SK-N-MC (cell line): ENCODE measurements around the gene CYTH3.
"Not testable (repeated sequence)": the region's sequence is repeated elsewhere in the genome, so short reads cannot be mapped to it uniquely, and the experiment has no call there.

Experiments
- DNase-seq: peaks from one replicate; pipeline ENCODE4 v3.0.0-alpha.2; 2011; ENCODE audit warnings: low read depth, low spot score
- H3K27ac ChIP-seq: fragments of 200-600 bp; sonication (generic); 2 replicates; pipeline ENCODE4 v1.5.1; 2016; ENCODE audit warnings: mixed run types
- H3K36me3 ChIP-seq: fragments of 200-600 bp; sonication (generic); 2 replicates; pipeline ENCODE4 v1.6.1; 2017; ENCODE audit warnings: antibody characterized with exemption, low read length, mixed read lengths; ENCODE audit not compliant: insufficient read depth
- H3K4me3 ChIP-seq: fragments of 200-600 bp; sonication (generic); 2 replicates; pipeline ENCODE4 v1.5.1; 2016
- H3K9ac ChIP-seq: fragments of 200-600 bp; sonication (generic); 2 replicates; pipeline ENCODE4 v1.8.0; 2017; ENCODE audit warnings: mixed run types, mixed read lengths; ENCODE audit not compliant: insufficient read length
- H3K9me3 ChIP-seq: fragments of 200-600 bp; sonication (generic); 2 replicates; pipeline ENCODE4 v1.6.1; 2017; ENCODE audit warnings: low read depth, mild to moderate bottlenecking, antibody characterized with exemption, low read length, moderate library complexity, mixed read lengths
- EZH2 ChIP-seq: fragments of 200-600 bp; sonication (generic); IDR thresholded peaks from one replicate; pipeline ENCODE4 v1.6.1; 2017; ENCODE audit warnings: antibody characterized with exemption
- FOXP2 ChIP-seq: optimal IDR thresholded peaks from 2 replicates; pipeline ENCODE3; 2011; ENCODE audit warnings: mild to moderate bottlenecking, moderate library complexity; ENCODE audit not compliant: insufficient read depth; ENCODE audit errors: extremely low read length, control extremely low read depth
- POLR2AphosphoS5 ChIP-seq: IDR thresholded peaks from 2 replicates; pipeline ENCODE4 v1.6.1; 2012; ENCODE audit warnings: mild to moderate bottlenecking, low read depth, low read length, borderline replicate concordance

The CYTH3 gene

DNA sequence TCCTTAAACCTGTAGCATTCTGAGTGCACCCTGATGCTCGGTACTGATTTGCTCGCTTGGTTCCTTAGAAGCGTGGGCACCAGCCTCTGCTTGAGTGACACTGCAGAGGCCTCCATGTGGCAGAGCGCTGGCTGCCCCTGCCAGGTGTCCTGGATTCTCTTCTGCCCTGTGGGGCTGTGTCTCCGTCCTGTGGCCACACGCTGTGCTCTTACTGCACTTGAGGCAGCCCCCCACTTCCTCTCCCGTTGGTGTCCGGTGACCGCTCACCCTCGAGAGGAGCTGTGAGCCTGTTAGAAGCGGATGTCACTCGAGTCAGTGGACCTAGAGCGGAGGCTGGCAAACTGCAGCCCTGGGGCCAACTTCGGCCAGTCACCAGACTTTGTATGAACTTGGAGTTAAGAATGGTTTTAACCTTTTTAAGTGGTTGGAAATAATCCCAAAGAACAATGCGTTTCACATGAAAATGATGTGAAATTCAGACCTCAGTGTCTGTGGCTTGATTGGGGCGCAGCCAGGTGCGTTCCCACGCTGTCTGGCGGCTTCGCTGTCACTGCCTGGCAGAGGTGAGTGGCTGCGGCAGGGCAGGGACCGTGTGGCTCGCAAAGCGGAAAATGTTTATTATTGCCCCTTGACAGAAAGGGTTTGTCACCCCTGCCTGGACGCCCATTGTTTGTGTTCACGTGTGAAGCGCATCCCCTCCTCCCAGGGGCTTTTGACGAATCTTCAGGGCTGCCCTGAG, 114.6 kb downstream of the CYTH3 start:
- Histone ChIP-seq H3K27ac (no peak overlapping the region), H3K36me3 (peaks cover 47% of the 10 kb centered on the region), H3K4me3 (no peak overlapping the region), H3K9me3 (no peaks in the 10 kb centered on the region), H3K9ac (no peak overlapping the region)
- TF ChIP-seq FOXP2 (no peak), POLR2AphosphoS5 (no peak), EZH2 (no peak)
- DNase-seq, result no peak

DNA sequence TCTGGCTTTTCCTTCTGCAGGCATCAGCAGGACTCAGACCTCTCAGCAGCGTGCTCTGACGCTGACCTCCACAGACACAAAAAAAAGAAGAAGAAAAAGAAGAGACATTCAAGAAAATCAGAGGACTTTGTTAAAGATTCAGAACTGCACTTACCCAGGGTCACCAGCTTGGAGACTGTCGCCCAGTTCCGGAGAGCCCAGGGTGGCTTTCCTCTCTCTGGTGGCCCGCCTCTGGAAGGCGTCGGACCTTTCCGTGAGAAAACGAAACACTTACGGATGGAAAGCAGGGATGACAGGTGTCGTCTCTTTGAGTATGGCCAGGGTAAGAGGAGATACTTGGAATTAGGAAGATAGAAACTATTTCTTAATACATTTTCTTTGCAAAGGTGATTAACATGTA, 115.7 kb downstream of the CYTH3 start:
- Histone ChIP-seq H3K36me3 (peaks cover 54% of the 10 kb centered on the region), H3K27ac (no peak overlapping the region), H3K9ac (no peak overlapping the region), H3K9me3 (no peaks in the 10 kb centered on the region), H3K4me3 (no peak overlapping the region)
- TF ChIP-seq POLR2AphosphoS5, result no peak
- TF ChIP-seq EZH2, result no peak
- no peak for TF ChIP-seq FOXP2
- no peak for DNase-seq

DNA sequence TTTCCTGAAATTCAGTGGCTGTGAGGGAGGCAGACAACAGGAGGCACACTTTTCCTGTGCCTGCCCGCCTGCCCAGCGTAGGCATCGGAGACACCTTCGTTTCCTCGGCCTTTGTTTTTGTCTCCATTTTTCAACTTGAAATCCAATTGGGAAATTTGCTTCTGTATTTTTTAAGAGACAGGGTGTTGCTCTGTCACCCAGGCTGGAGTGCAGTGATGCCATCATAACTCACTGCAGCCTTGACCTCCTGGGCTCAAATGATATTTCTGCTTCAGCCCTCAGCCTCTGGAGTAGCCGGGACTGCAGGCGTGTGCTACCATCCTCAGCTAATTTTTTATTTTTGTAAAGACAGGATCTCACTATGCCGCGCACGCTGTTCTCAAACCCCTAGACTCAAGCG, 116.8 kb downstream of the CYTH3 start:
- DNase-seq, result no peak
- Histone ChIP-seq H3K9ac (no peak overlapping the region), H3K36me3 (peaks cover 59% of the 10 kb centered on the region), H3K27ac (no peak overlapping the region), H3K9me3 (no peaks in the 10 kb centered on the region), H3K4me3 (no peak overlapping the region)
- TF ChIP-seq POLR2AphosphoS5 (no peak), EZH2 (no peak), FOXP2 (no peak)

DNA sequence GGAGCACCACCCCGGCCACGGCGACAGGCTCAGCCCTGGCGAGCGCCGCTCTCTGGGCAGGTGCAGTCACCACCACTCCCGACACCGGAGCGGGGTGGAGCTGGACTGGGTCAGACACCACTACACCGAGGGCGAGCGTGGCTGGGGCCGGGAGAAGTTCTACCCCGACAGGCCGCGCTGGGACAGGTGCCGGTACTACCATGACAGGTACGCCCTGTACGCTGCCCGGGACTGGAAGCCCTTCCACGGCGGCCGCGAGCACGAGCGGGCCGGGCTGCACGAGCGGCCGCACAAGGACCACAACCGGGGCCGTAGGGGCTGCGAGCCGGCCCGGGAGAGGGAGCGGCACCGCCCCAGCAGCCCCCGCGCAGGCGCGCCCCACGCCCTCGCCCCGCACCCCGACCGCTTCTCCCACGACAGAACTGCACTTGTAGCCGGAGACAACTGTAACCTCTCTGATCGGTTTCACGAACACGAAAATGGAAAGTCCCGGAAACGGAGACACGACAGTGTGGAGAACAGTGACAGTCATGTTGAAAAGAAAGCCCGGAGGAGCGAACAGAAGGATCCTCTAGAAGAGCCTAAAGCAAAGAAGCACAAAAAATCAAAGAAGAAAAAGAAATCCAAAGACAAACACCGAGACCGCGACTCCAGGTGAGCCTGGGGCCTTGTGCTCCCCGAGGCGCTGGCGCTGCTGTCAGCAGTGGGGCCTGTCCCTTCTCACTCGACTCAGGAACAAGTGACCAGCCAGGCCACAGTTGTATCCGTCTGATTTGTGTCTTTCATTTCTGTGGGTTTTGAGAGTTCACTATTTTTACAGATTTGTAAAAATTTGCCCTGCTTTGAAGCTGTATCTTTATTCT, 117.7 kb downstream of the CYTH3 start:
- DNase-seq, result no peak
- Histone ChIP-seq H3K27ac (no peak overlapping the region), H3K36me3 (peaks cover 64% of the 10 kb centered on the region), H3K4me3 (no peak overlapping the region), H3K9me3 (no peaks in the 10 kb centered on the region), H3K9ac (no peak overlapping the region)
- TF ChIP-seq EZH2, result no peak
- no peak for TF ChIP-seq POLR2AphosphoS5
- TF ChIP-seq FOXP2, result no peak

DNA sequence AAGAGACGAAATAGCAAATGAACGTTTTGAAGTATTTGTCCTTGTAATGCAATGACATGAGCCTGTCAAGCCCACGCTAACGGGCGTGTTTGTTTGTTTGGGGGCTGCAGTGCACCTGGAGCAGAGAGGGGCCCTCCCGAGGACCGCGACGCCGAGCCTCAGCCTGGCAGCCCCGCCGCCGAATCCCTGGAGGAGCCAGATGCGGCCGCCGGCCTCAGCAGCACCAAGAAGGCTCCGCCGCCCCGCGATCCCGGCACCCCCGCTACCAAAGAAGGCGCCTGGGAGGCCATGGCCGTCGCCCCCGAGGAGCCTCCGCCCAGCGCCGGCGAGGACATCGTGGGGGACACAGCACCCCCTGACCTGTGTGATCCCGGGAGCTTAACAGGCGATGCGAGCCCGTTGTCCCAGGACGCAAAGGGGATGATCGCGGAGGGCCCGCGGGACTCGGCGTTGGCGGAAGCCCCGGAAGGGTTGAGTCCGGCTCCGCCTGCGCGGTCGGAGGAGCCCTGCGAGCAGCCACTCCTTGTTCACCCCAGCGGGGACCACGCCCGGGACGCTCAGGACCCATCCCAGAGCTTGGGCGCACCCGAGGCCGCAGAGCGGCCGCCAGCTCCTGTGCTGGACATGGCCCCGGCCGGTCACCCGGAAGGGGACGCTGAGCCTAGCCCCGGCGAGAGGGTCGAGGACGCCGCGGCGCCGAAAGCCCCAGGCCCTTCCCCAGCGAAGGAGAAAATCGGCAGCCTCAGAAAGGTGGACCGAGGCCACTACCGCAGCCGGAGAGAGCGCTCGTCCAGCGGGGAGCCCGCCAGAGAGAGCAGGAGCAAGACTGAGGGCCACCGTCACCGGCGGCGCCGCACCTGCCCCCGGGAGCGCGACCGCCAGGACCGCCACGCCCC, 118.5 kb downstream of the CYTH3 start:
- Histone ChIP-seq H3K9me3 (no peaks in the 10 kb centered on the region), H3K27ac (no peak overlapping the region), H3K4me3 (no peak overlapping the region), H3K9ac (no peak overlapping the region), H3K36me3 (peaks cover 66% of the 10 kb centered on the region)
- no peak for TF ChIP-seq POLR2AphosphoS5
- no peak for TF ChIP-seq FOXP2
- no peak for TF ChIP-seq EZH2
- DNase-seq, result no peak

DNA sequence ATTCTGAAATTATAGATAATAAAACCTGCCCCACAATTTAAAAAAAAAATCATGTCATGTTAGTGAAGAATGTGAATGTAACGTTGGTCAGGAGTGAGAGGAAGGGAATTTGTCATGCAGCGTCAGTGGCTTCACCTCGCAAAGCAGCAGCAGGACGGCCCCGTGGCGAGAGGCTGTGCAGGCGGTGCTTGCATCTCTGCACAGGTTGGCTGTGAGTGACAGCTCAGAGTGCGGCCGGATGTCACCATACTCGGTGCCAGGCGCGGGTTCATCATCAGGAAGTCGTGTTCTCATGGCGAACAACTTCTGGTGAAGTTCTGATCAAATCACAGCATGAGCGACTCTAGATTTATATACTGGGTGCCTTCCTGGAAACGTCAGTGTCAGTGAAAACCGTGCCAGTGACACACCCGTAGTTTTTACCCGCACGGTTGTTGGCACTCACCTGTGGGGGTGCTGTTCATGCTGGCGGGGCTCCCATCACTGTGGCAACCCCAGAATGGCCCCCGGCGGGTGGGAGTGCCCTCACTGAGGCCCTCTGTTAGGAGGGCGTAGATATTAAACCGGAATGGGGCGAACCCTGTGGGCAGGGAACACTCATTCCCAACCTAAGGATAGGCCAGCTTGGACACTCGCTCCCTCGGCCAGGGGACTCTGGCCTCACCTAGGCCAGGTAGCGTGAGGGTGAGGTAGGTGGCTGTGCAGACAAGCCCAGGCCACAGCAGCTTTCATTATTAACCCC, 120.3 kb downstream of the CYTH3 start:
- H3K4me3 ChIP-seq, result no peak overlapping the region
- H3K9ac ChIP-seq, result no peak overlapping the region
- no peaks in the 10 kb centered on the region for H3K9me3 ChIP-seq
- DNase-seq, result no peak
- H3K36me3 ChIP-seq, result peaks cover 75% of the 10 kb centered on the region
- no peak overlapping the region for H3K27ac ChIP-seq
- TF ChIP-seq FOXP2, result no peak
- no peak for TF ChIP-seq POLR2AphosphoS5
- TF ChIP-seq EZH2, result no peak

DNA sequence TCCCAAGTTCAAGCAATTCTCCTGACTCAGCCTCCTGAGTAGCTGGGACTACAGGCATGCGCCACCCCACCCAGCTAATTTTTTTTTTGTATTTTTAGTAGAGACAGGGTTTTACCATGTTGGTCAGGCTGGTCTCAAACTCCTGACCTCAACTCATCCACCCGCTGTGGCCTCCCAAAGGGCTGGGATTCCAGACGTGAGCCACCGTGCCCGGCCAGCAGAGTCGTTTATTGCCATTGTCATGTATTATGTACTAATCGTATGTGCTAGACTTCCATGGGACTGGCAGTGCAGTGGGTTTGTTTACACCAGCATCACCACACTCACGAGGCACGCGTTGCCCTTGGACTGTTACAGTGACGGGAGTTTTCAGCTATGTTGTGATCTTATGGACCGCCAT, 120.9 kb downstream of the CYTH3 start:
- H3K9me3 ChIP-seq, H3K4me3 ChIP-seq, DNase-seq, H3K9ac ChIP-seq, H3K27ac ChIP-seq: not testable (repeated sequence)
- H3K36me3 ChIP-seq, result peaks cover 76% of the 10 kb centered on the region
